Body of pancreas (tissue), 4 donors: Measurements from ENCODE around the gene NINJ1. TPM values are rescaled to one million over a fixed set of nuclear protein-coding genes. Genes with fewer than 3 reads are reported as not detected.

Source experiments
- ATAC-seq: fragments of 150-250 bp; one replicate; pipeline ENCODE4 v1.9.1; 2016
- DNase-seq, 4 donors: peaks; one replicate each; pipeline ENCODE4 v3.0.0-alpha.2; 2019
- H3K27ac ChIP-seq, 4 donors: fragments of 200-600 bp; sonication (generic); 1 replicate in 3 of 4; 2 replicates in 1 of 4; pipeline versions ENCODE4 v1.5.1 to v1.6.1; 2016 to 2019; ENCODE audit warnings: mild to moderate bottlenecking in 1 of 4, mixed read lengths in 1 of 4, moderate library complexity in 1 of 4
- H3K27me3 ChIP-seq, 2 donors: fragments of 200-600 bp; sonication (generic); one replicate each; pipeline ENCODE4 v1.6.0; 2016; ENCODE audit warnings: mild to moderate bottlenecking in 1 of 2
- H3K36me3 ChIP-seq, 2 donors: fragments of 200-600 bp; sonication (generic); replicated peaks in 1 of 2; 2 replicates each; pipeline ENCODE4 v1.5.1; 2016; ENCODE audit warnings: low read depth in 2 of 2; ENCODE audit not compliant: insufficient read depth in 1 of 2
- H3K4me1 ChIP-seq: fragments of 200-600 bp; sonication (generic); one replicate; pipeline ENCODE4 v1.6.0; 2016
- H3K4me3 ChIP-seq, 2 donors: fragments of 200-600 bp; sonication (generic); 1 replicate in 1 of 2; 2 replicates in 1 of 2; pipeline ENCODE4 v1.5.1; 2016 to 2019
- H3K9me3 ChIP-seq, 3 donors: fragments of 200-600 bp; sonication (generic); 1 replicate in 2 of 3; 2 replicates in 1 of 3; pipeline ENCODE4 v1.5.1; 2016
- CTCF ChIP-seq, 7 experiments: fragments of 450-650 bp in 4 of 7; fragments of 200-600 bp in 3 of 7; sonication (generic) in 3 of 7; IDR thresholded peaks; one replicate each; pipeline ENCODE4 v1.5.1; 2016 to 2019; ENCODE audit warnings: antibody characterized with exemption in 7 of 7
- POLR2A ChIP-seq, 3 donors: fragments of 450-650 bp; IDR thresholded peaks; one replicate each; pipeline ENCODE4 v1.6.1; 2016; ENCODE audit warnings: antibody characterized with exemption in 3 of 3, mild to moderate bottlenecking in 2 of 3
- WGBS, 2 donors: methylation state at CpG; one replicate each; pipeline ENCODE4 v1.1.5; 2017; 5-methylcytosine and 5-hydroxymethylcytosine counted together
- intact Hi-C: fragments of 100-400 bp; cut with DNase I; formaldehyde crosslinking; loops from one replicate; pipeline ENCODE4 v1.15.1; 2023
- total RNA-seq, 2 donors: library from RNA; depleted of rRNA; stranded (reverse); fragments of >200 nt; gene quantifications; one replicate each; pipeline ENCODE4 v1.1.0, GENCODE V29; 2016

The NINJ1 gene
- total RNA-seq, 2 donors from 2014 or later: 32.6 to 32.9 TPM

GRCh38 chr9:93088656-93089015, 45.4 kb downstream of the NINJ1 start:
- intact Hi-C loops: no loop called here
- no peaks in the 10 kb centered on the region for H3K27me3 ChIP-seq
- H3K9me3 ChIP-seq: no peaks in the 10 kb centered on the region
- no peak overlapping the region for H3K27ac ChIP-seq
- no peak overlapping the region for H3K4me3 ChIP-seq
- WGBS, 2 donors: 82 to 88% methylated on average over 3 to 4 of the region's 4 CpGs
- H3K4me1 ChIP-seq: no peaks in the 10 kb centered on the region
- ATAC-seq (no peak), DNase-seq (no peak)
- no peak for TF ChIP-seq CTCF (IDR thresholded peaks at IDR 0.05)
- no peak for TF ChIP-seq POLR2A (IDR thresholded peaks at IDR 0.05)
- no peaks in the 10 kb centered on the region for H3K36me3 ChIP-seq

GRCh38 chr9:93087971-93088655, 45.9 kb downstream of the NINJ1 start:
- WGBS, 2 donors: 94 to 98% methylated on average over 11 to 12 of the region's 12 CpGs
- ATAC-seq (no peak), DNase-seq (peak in 1 of 4 donors; percentile 8)
- Histone ChIP-seq H3K9me3 (no peaks in the 10 kb centered on the region), H3K36me3 (no peaks in the 10 kb centered on the region), H3K4me1 (no peaks in the 10 kb centered on the region), H3K27me3 (no peaks in the 10 kb centered on the region), H3K27ac (no peak overlapping the region), H3K4me3 (no peak overlapping the region)
- TF ChIP-seq CTCF (IDR thresholded peaks at IDR 0.05): no peak
- TF ChIP-seq POLR2A (IDR thresholded peaks at IDR 0.05): no peak
- intact Hi-C loops: no loop called here

- Histone ChIP-seq H3K4me1 (no peaks in the 10 kb centered on the region), H3K27ac (no peak overlapping the region), H3K36me3 (no peaks in the 10 kb centered on the region), H3K4me3 (no peak overlapping the region), H3K9me3 (no peaks in the 10 kb centered on the region), H3K27me3 (no peaks in the 10 kb centered on the region)
- WGBS, 2 donors: 78 to 89% methylated on average over 8 of the region's 8 CpGs
- intact Hi-C loops: no loop called here
- DNase-seq (peak in 1 of 4 donors; percentile 3), ATAC-seq (no peak)
- TF ChIP-seq CTCF (IDR thresholded peaks at IDR 0.05) (no peak), POLR2A (IDR thresholded peaks at IDR 0.05) (no peak)
Measured at GRCh38 chr9:93086447-93087224, 47.4 kb downstream of the NINJ1 start.

GRCh38 chr9:93085676-93086075, 48.4 kb downstream of the NINJ1 start:
- ATAC-seq: no peak
- intact Hi-C loops: no loop called here
- no peak overlapping the region for H3K27ac ChIP-seq
- no peak for TF ChIP-seq POLR2A (IDR thresholded peaks at IDR 0.05)
- no peak for TF ChIP-seq CTCF (IDR thresholded peaks at IDR 0.05)
- no peaks in the 10 kb centered on the region for H3K27me3 ChIP-seq
- no peaks in the 10 kb centered on the region for H3K36me3 ChIP-seq
- H3K9me3 ChIP-seq: no peaks in the 10 kb centered on the region
- WGBS, 2 donors: 89 to 91% methylated on average over 4 of the region's 4 CpGs
- H3K4me3 ChIP-seq: no peak overlapping the region
- peak in 1 of 4 donors; percentile 2 for DNase-seq
- H3K4me1 ChIP-seq: no peaks in the 10 kb centered on the region
